Measurements from ENCODE around the gene N4BP2.

GRCh38 chr4:40180356-40180755 is 123.7 kb downstream of the N4BP2 start:
- no peak for TF ChIP-seq EZH2 (IDR thresholded peaks at IDR 0.05; ENCODE audit: borderline replicate concordance)
- no peak for TF ChIP-seq CTCF (IDR thresholded peaks at IDR 0.05; ENCODE audit: poor library complexity)
- TF ChIP-seq EZH2phosphoT487 (IDR thresholded peaks at IDR 0.05; ENCODE audit: low read depth, severe bottlenecking, unreplicated experiment): no peak

All from hepatocyte (in vitro differentiated cells).